ENCODE results near the gene MYMX. TPM values are rescaled to one million over a fixed set of nuclear protein-coding genes. Genes with fewer than 3 reads are reported as not detected.

MYMX gene
- total and polyA plus RNA-seq, 2 of the 13 experiments (the other 11 are each of a cell fraction or from before 2014, with no cell fraction given), result not detected

DNA sequence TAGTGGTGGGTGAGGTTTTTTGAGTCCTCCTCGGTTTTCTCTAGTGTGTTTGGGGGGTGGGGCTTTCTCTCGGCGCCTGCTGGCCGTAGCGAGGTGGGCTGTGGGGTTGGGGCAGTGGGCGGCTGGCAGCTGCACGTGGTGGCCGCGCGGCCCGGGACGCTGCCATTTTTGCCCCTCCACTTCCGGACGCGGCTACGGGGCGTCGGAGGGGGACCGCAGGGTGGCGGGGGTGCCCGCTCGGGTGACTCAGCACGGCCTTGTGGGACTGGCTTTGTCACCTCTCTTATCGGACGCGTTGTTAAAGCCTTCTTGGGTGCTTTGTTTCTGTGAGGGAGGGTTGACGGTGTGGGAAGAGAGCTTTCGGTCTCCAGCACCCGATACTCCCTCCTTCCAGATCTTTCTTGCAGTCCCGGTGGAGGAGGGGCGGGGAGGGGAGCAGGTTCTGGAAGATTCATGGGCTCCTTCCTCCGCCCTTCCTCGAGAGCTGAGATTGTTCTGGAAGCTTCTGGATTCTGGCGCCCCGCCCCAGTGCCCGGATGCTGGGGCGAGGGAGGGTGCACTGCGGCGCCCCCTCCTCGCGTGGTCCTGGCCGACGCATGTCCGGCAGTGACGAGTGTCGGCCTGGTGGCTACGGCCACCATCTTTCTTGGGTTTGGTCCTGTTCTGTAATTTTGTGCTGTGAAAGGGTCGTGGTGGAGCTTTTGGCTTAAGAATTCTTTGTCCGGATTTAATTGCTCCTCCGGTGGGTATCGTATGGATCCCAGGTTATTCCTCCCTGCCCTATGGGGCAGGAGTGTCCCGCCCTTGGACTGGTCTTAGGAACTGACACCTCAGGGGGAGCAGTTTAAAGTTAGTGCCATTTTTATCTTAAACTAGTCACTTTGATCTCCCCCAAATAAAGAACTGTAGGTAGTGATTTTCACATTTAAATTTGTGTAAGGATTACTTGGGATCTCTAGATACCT, 30.9 kb downstream of the MYMX start (continued):
- TF ChIP-seq, protein P1, sequence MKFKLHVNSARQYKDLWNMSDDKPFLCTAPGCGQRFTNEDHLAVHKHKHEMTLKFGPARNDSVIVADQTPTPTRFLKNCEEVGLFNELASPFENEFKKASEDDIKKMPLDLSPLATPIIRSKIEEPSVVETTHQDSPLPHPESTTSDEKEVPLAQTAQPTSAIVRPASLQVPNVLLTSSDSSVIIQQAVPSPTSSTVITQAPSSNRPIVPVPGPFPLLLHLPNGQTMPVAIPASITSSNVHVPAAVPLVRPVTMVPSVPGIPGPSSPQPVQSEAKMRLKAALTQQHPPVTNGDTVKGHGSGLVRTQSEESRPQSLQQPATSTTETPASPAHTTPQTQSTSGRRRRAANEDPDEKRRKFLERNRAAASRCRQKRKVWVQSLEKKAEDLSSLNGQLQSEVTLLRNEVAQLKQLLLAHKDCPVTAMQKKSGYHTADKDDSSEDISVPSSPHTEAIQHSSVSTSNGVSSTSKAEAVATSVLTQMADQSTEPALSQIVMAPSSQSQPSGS (CRISPR knock-in tag; IDR thresholded peaks at IDR 0.05), result 0 out of 2 replicates have a peak, but pooled peaks have one; percentile 19
- TF ChIP-seq NPAS2 (CRISPR knock-in tag; IDR thresholded peaks at IDR 0.05; ENCODE audit: borderline replicate concordance) (no peak), ZNF101 (CRISPR knock-in tag; IDR thresholded peaks at IDR 0.05; ENCODE audit: borderline replicate concordance, low read depth) (no peak), ASH2L (IDR thresholded peaks at IDR 0.05; ENCODE audit: insufficient read length, low read depth, low read length) (peak; percentile 68), ZSCAN21 (CRISPR knock-in tag; IDR thresholded peaks at IDR 0.05; ENCODE audit: borderline replicate concordance) (peak; percentile 64), IRF2 (CRISPR knock-in tag; IDR thresholded peaks at IDR 0.05) (peak; percentile 36; the same call in 1 of the 2 replicates), ZNF720 (CRISPR knock-in tag; IDR thresholded peaks at IDR 0.05) (no peak), ZNF207 (IDR thresholded peaks at IDR 0.05; ENCODE audit: borderline replicate concordance) (no peak), SMYD3 (CRISPR knock-in tag; IDR thresholded peaks at IDR 0.05) (no peak; the same call in 1 of the 2 replicates), HNRNPL (IDR thresholded peaks at IDR 0.05; ENCODE audit: low read depth, low read length) (0 out of 2 replicates have a peak, but pooled peaks have one; percentile 63), CAMTA2 (CRISPR knock-in tag; IDR thresholded peaks at IDR 0.05; ENCODE audit: borderline replicate concordance) (no peak), ZNF709 (CRISPR knock-in tag; IDR thresholded peaks at IDR 0.05) (peak; percentile 55), CENPX (CRISPR knock-in tag; IDR thresholded peaks at IDR 0.05) (no peak), HMG20B (CRISPR knock-in tag; conservative IDR thresholded peaks at IDR 0.05) (no peak)
- TF ChIP-seq, protein P2, sequence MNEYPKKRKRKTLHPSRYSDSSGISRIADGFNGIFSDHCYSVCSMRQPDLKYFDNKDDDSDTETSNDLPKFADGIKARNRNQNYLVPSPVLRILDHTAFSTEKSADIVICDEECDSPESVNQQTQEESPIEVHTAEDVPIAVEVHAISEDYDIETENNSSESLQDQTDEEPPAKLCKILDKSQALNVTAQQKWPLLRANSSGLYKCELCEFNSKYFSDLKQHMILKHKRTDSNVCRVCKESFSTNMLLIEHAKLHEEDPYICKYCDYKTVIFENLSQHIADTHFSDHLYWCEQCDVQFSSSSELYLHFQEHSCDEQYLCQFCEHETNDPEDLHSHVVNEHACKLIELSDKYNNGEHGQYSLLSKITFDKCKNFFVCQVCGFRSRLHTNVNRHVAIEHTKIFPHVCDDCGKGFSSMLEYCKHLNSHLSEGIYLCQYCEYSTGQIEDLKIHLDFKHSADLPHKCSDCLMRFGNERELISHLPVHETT (CRISPR knock-in tag; conservative IDR thresholded peaks at IDR 0.05), result peak; percentile 68; the same call in 1 of the 2 replicates
- TF ChIP-seq, protein P3, sequence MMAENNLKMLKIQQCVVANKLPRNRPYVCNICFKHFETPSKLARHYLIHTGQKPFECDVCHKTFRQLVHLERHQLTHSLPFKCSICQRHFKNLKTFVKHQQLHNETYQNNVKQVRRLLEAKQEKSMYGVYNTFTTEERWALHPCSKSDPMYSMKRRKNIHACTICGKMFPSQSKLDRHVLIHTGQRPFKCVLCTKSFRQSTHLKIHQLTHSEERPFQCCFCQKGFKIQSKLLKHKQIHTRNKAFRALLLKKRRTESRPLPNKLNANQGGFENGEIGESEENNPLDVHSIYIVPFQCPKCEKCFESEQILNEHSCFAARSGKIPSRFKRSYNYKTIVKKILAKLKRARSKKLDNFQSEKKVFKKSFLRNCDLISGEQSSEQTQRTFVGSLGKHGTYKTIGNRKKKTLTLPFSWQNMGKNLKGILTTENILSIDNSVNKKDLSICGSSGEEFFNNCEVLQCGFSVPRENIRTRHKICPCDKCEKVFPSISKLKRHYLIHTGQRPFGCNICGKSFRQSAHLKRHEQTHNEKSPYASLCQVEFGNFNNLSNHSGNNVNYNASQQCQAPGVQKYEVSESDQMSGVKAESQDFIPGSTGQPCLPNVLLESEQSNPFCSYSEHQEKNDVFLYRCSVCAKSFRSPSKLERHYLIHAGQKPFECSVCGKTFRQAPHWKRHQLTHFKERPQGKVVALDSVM (CRISPR knock-in tag; IDR thresholded peaks at IDR 0.05), result no peak
- TF ChIP-seq, protein P4, sequence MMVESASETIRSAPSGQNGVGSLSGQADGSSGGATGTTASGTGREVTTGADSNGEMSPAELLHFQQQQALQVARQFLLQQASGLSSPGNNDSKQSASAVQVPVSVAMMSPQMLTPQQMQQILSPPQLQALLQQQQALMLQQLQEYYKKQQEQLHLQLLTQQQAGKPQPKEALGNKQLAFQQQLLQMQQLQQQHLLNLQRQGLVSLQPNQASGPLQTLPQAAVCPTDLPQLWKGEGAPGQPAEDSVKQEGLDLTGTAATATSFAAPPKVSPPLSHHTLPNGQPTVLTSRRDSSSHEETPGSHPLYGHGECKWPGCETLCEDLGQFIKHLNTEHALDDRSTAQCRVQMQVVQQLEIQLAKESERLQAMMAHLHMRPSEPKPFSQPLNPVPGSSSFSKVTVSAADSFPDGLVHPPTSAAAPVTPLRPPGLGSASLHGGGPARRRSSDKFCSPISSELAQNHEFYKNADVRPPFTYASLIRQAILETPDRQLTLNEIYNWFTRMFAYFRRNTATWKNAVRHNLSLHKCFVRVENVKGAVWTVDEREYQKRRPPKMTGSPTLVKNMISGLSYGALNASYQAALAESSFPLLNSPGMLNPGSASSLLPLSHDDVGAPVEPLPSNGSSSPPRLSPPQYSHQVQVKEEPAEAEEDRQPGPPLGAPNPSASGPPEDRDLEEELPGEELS (CRISPR knock-in tag; IDR thresholded peaks at IDR 0.05), result no peak
